Endothelial cell of umbilical vein (primary cell): ENCODE measurements around the gene UGT1A3. TPM values are rescaled to one million over a fixed set of nuclear protein-coding genes. Genes with fewer than 3 reads are reported as not detected.

Experiments used
- BruUV-seq: library from RNA; stranded (reverse); fragments of 400-500 nt; replicated peaks from 2 replicates; lab custom pipeline; 2021; lab: Mats Ljungman, UMichigan
- CTCF ChIA-PET: fragments of 300-600, 350-600 bp; sonication (Branson Sonifier 250); formaldehyde crosslinking; loops from one replicate; lab custom pipeline; 2021; ENCODE audit warnings: antibody characterized with exemption, inconsistent platforms; lab: Charles Lee
- POLR2A ChIA-PET: fragments of 300-600, 350-600 bp; sonication (Branson Sonifier 250); formaldehyde crosslinking; loops from one replicate; lab custom pipeline; 2021; ENCODE audit warnings: antibody characterized with exemption, inconsistent platforms; lab: Charles Lee
- DNase-seq: peaks from one replicate; pipeline ENCODE4 v3.0.0-alpha.2; 2011; ENCODE audit warnings: low read depth, low spot score
- FAIRE-seq: peaks from 2 replicates; lab custom pipeline; 2011; peaks lifted over from hg19 to GRCh38; lab: Jason Lieb, UNC
- H2AFZ ChIP-seq: 2 replicates; pipeline ENCODE4 v1.6.0; 2012; ENCODE audit warnings: low read depth, low read length, control low read depth, inconsistent platforms
- H3K27ac ChIP-seq: 2 replicates; pipeline ENCODE4 v1.5.1; 2011; ENCODE audit warnings: low read depth, mild to moderate bottlenecking, control low read depth, low read length, moderate library complexity; ENCODE audit not compliant: insufficient read depth
- H3K27me3 ChIP-seq, 2 experiments: 2 replicates each; pipeline versions ENCODE4 v1.6.0 to v1.6.1; 2011; ENCODE audit warnings: low read length in 2 of 2, mixed read lengths in 1 of 2; ENCODE audit not compliant: control insufficient read depth in 2 of 2, insufficient read depth in 2 of 2
- H3K36me3 ChIP-seq, 2 experiments: 2 replicates in 1 of 2; 3 replicates in 1 of 2; pipeline ENCODE4 v1.5.1; 2011; ENCODE audit warnings: low read length in 2 of 2, mild to moderate bottlenecking in 1 of 2, moderate library complexity in 1 of 2; ENCODE audit not compliant: control insufficient read depth in 2 of 2, insufficient read depth in 2 of 2; ENCODE audit errors: extremely low read depth in 1 of 2
- H3K4me1 ChIP-seq: 3 replicates; pipeline ENCODE4 v1.5.1; 2011; ENCODE audit warnings: mild to moderate bottlenecking, low read length; ENCODE audit not compliant: control insufficient read depth, insufficient read depth; ENCODE audit errors: extremely low read depth
- H3K4me2 ChIP-seq: 2 replicates; pipeline ENCODE4 v1.6.1; 2011; ENCODE audit warnings: low read length, control low read depth, mixed read lengths; ENCODE audit not compliant: insufficient read depth
- H3K4me3 ChIP-seq, 3 experiments: fragments of 200-600 bp in 1 of 3; sonication (generic), shearing (Covaris generic) in 1 of 3; replicated peaks in 1 of 3; 2 replicates each; pipeline ENCODE4 v1.5.1; 2011 to 2016; ENCODE audit warnings: control low read depth in 3 of 3, low read length in 3 of 3, mild to moderate bottlenecking in 2 of 3, inconsistent platforms in 1 of 3, low read depth in 1 of 3, moderate library complexity in 1 of 3; ENCODE audit not compliant: insufficient read depth in 1 of 3
- H3K79me2 ChIP-seq: 2 replicates; pipeline ENCODE4 v1.6.0; 2012; ENCODE audit warnings: low read length, inconsistent platforms; ENCODE audit not compliant: control insufficient read depth, insufficient read depth
- H3K9ac ChIP-seq: replicated peaks from 2 replicates; pipeline ENCODE3; 2011; ENCODE audit warnings: low read length, control low read depth; ENCODE audit not compliant: insufficient read depth; ENCODE audit errors: extremely low read depth
- H3K9me1 ChIP-seq: replicated peaks from 3 replicates; pipeline ENCODE4 v1.6.0; 2011; ENCODE audit warnings: mild to moderate bottlenecking, low read length; ENCODE audit not compliant: control insufficient read depth, insufficient read depth; ENCODE audit errors: extremely low read depth
- H3K9me3 ChIP-seq: replicated peaks from 2 replicates; pipeline ENCODE4 v1.5.1; 2012; ENCODE audit warnings: low read length, inconsistent platforms; ENCODE audit not compliant: control insufficient read depth, insufficient read depth
- H4K20me1 ChIP-seq: replicated peaks from 2 replicates; pipeline ENCODE3; 2011; ENCODE audit warnings: mild to moderate bottlenecking, low read length; ENCODE audit not compliant: control insufficient read depth, insufficient read depth; ENCODE audit errors: extremely low read depth
- CTCF ChIP-seq, 2 donors: IDR thresholded peaks; 1 replicate in 1 of 2; 2 replicates in 1 of 2; pipeline ENCODE4 v1.5.1; 2011; ENCODE audit warnings: low read length in 2 of 2, mild to moderate bottlenecking in 2 of 2, moderate library complexity in 2 of 2, control low read depth in 1 of 2, inconsistent platforms in 1 of 2, low read depth in 1 of 2; ENCODE audit not compliant: insufficient read depth in 1 of 2; ENCODE audit errors: extremely low read depth in 1 of 2
- EZH2 ChIP-seq: IDR thresholded peaks from 2 replicates; pipeline ENCODE4 v1.6.1; 2012; ENCODE audit warnings: borderline replicate concordance, low read depth, mild to moderate bottlenecking, moderate library complexity, low read length, inconsistent platforms; ENCODE audit not compliant: severe bottlenecking
- FOS ChIP-seq: IDR thresholded peaks from 2 replicates; pipeline ENCODE4 v1.6.1; 2011; ENCODE audit warnings: mild to moderate bottlenecking, low read length, moderate library complexity, borderline replicate concordance; ENCODE audit not compliant: insufficient read depth
- GATA2 ChIP-seq: IDR thresholded peaks from 2 replicates; pipeline ENCODE4 v1.7.0; 2011; ENCODE audit warnings: low read depth, mild to moderate bottlenecking, moderate library complexity, mixed read lengths, low read length; ENCODE audit not compliant: insufficient read length, insufficient read depth
- JUN ChIP-seq: IDR thresholded peaks from 2 replicates; pipeline ENCODE4 v1.6.1; 2011; ENCODE audit warnings: borderline replicate concordance, low read depth; ENCODE audit not compliant: insufficient read length, insufficient read depth
- MAX ChIP-seq: IDR thresholded peaks from 2 replicates; pipeline ENCODE4 v1.6.1; 2011; ENCODE audit not compliant: insufficient read depth, insufficient read length
- MYC ChIP-seq: IDR thresholded peaks from one replicate; pipeline ENCODE4 v1.6.1; 2011; ENCODE audit warnings: mild to moderate bottlenecking, low read depth, low read length
- POLR2A ChIP-seq: IDR thresholded peaks from 2 replicates; pipeline ENCODE4 v1.6.1; 2012; ENCODE audit warnings: low read depth, mild to moderate bottlenecking, control low read depth, low read length
- POLR2AphosphoS5 ChIP-seq: IDR thresholded peaks from 2 replicates; pipeline ENCODE4 v1.6.1; 2012; ENCODE audit warnings: low read depth, mild to moderate bottlenecking, control low read depth, low read length, moderate library complexity; ENCODE audit not compliant: insufficient read depth
- dilution Hi-C: fragments of 300-500 bp; cut with MboI; formaldehyde crosslinking; loops from one replicate; pipeline ENCODE4 v1.15.0; 2019; ENCODE audit warnings: low sequenced_read_pairs; ENCODE audit not compliant: extremely low pct_ligation_motif_present
- intact Hi-C: fragments of 100-400 bp; cut with micrococcal nuclease; formaldehyde crosslinking; loops from one replicate; pipeline ENCODE4 v1.10.0; 2022
- polyA plus RNA-seq, 4 experiments: library from polyadenylated mRNA; depleted of rRNA in 3 of 4; stranded (reverse) in 3 of 4; unstranded in 1 of 4; fragments of >200 nt; gene quantifications; 2 replicates each; pipeline versions ENCODE4 v1.2.1 to v1.2.3, GENCODE V29; 2011 to 2012; ENCODE audit warnings: missing spikeins in 1 of 4
- total RNA-seq: library from RNA; stranded (reverse); gene quantifications from 2 replicates; pipeline ENCODE4 v1.2.3, GENCODE V29; 2021

UGT1A3 gene
- total and polyA plus RNA-seq, 2 donors (not counting 3 experiments of a cell fraction or from before 2014, with no cell fraction given), result not detected

- Histone ChIP-seq H3K4me3 (no peak overlapping the region), H3K9ac (no peak overlapping the region), H2AFZ (no peak overlapping the region), H3K9me1 (no peaks in the 10 kb centered on the region), H3K9me3 (no peaks in the 10 kb centered on the region), H3K27me3 (no peaks in the 10 kb centered on the region), H4K20me1 (no peaks in the 10 kb centered on the region), H3K27ac (no peak overlapping the region), H3K36me3 (no peaks in the 10 kb centered on the region), H3K4me1 (no peaks in the 10 kb centered on the region), H3K79me2 (no peaks in the 10 kb centered on the region), H3K4me2 (no peak overlapping the region)
- no peak for TF ChIP-seq GATA2
- no peak for TF ChIP-seq POLR2AphosphoS5
- TF ChIP-seq JUN, result no peak
- no peak for TF ChIP-seq EZH2
- no peak for TF ChIP-seq FOS
- no peak for TF ChIP-seq POLR2A
- no peak for TF ChIP-seq MYC
- TF ChIP-seq MAX, result no peak
- no peak for TF ChIP-seq CTCF (IDR thresholded peaks at IDR 0.05; ENCODE audit: extremely low read depth in 1 of 2, insufficient read depth in 1 of 2, low read depth in 1 of 2, low read length in 2 of 2)
- no TSS peak for BruUV-seq
- ChIA-PET POLR2A (no interaction called here), CTCF (no interaction called here)
- intact Hi-C loops (loop anchor here (2.0 kb wide), 1 partner anchor 324 kb away; no protein-coding TSS in a partner anchor), dilution Hi-C loops (no loop called here)
- no peak for DNase-seq
- no peak for FAIRE-seq
These were observed 43.7 kb downstream of the UGT1A3 start for GRCh38 chr2:233772583-233772982.
